ENCODE measurements around the gene MRFAP1L1.

MRFAP1L1 gene

GRCh38 chr4:6699903-6700302 lies 9.8 kb downstream of the MRFAP1L1 start:
- H3K4me3 ChIP-seq (ENCODE audit: low read depth in 1 of 2, low read length in 2 of 2), result no peak overlapping the region
- H3K27ac ChIP-seq (ENCODE audit: low read length), result no peak overlapping the region
- no peak for DNase-seq
- no peaks in the 10 kb centered on the region for H3K9me3 ChIP-seq (ENCODE audit: insufficient read depth, low read length, severe bottlenecking)
- no peaks in the 10 kb centered on the region for H3K27me3 ChIP-seq (ENCODE audit: insufficient read depth, low read length, poor library complexity)
- peaks cover 24% of the 10 kb centered on the region for H3K36me3 ChIP-seq (ENCODE audit: insufficient read depth, low read length)
- H3K79me2 ChIP-seq (ENCODE audit: insufficient read depth, low read length), result peaks cover 18% of the 10 kb centered on the region
- TF ChIP-seq EZH2 (IDR thresholded peaks at IDR 0.05; ENCODE audit: borderline replicate concordance, low read depth, low read length, severe bottlenecking) (no peak), CTCF (IDR thresholded peaks at IDR 0.05; ENCODE audit: borderline replicate concordance, extremely low read depth, low read length, poor library complexity, severe bottlenecking) (no peak)
- no peak overlapping the region for H3K4me2 ChIP-seq (ENCODE audit: insufficient read depth, low read length)
- peaks cover 6% of the 10 kb centered on the region for H4K20me1 ChIP-seq (ENCODE audit: insufficient read depth, low read length)
- ATAC-seq (ENCODE audit: insufficient read depth, low read depth), result no peak
- no peak overlapping the region for H2AFZ ChIP-seq (ENCODE audit: low read depth, low read length)
- H3K4me1 ChIP-seq (ENCODE audit: insufficient read depth, low read length), result peaks cover 18% of the 10 kb centered on the region
- H3K9ac ChIP-seq (ENCODE audit: low read depth, low read length), result no peak overlapping the region

- H4K20me1 ChIP-seq (ENCODE audit: insufficient read depth, low read length), result peaks cover 5% of the 10 kb centered on the region
- H3K27ac ChIP-seq (ENCODE audit: low read length), result no peak overlapping the region
- no peak overlapping the region for H3K9ac ChIP-seq (ENCODE audit: low read depth, low read length)
- TF ChIP-seq EZH2 (IDR thresholded peaks at IDR 0.05; ENCODE audit: borderline replicate concordance, low read depth, low read length, severe bottlenecking) (no peak), CTCF (IDR thresholded peaks at IDR 0.05; ENCODE audit: borderline replicate concordance, extremely low read depth, low read length, poor library complexity, severe bottlenecking) (no peak)
- peaks cover 18% of the 10 kb centered on the region for H3K4me1 ChIP-seq (ENCODE audit: insufficient read depth, low read length)
- H2AFZ ChIP-seq (ENCODE audit: low read depth, low read length), result no peak overlapping the region
- no peaks in the 10 kb centered on the region for H3K9me3 ChIP-seq (ENCODE audit: insufficient read depth, low read length, severe bottlenecking)
- H3K27me3 ChIP-seq (ENCODE audit: insufficient read depth, low read length, poor library complexity), result no peaks in the 10 kb centered on the region
- no peak overlapping the region for H3K4me3 ChIP-seq (ENCODE audit: low read depth in 1 of 2, low read length in 2 of 2)
- ATAC-seq (ENCODE audit: insufficient read depth, low read depth) (no peak), DNase-seq (no peak)
- peaks cover 13% of the 10 kb centered on the region; the same call in 1 of the 2 replicates for H3K79me2 ChIP-seq (ENCODE audit: insufficient read depth, low read length)
- no peak overlapping the region for H3K4me2 ChIP-seq (ENCODE audit: insufficient read depth, low read length)
- peaks cover 22% of the 10 kb centered on the region for H3K36me3 ChIP-seq (ENCODE audit: insufficient read depth, low read length)
These were observed 10.3 kb downstream of the MRFAP1L1 start for GRCh38 chr4:6699388-6699787.

GRCh38 chr4:6697131-6697530 lies 12.5 kb downstream of the MRFAP1L1 start:
- ATAC-seq (ENCODE audit: insufficient read depth, low read depth) (no peak), DNase-seq (no peak)
- Histone ChIP-seq H3K4me2 (ENCODE audit: insufficient read depth, low read length) (no peak overlapping the region), H2AFZ (ENCODE audit: low read depth, low read length) (no peak overlapping the region), H3K4me1 (ENCODE audit: insufficient read depth, low read length) (peaks cover 18% of the 10 kb centered on the region), H3K79me2 (ENCODE audit: insufficient read depth, low read length) (no peaks in the 10 kb centered on the region; the same call in 1 of the 2 replicates), H3K27me3 (ENCODE audit: insufficient read depth, low read length, poor library complexity) (no peaks in the 10 kb centered on the region), H3K9ac (ENCODE audit: low read depth, low read length) (0 out of 2 replicates have a peak overlapping the region, but pooled peaks have one; percentile 17), H3K36me3 (ENCODE audit: insufficient read depth, low read length) (peaks cover 5% of the 10 kb centered on the region; the same call in 1 of the 2 replicates), H3K4me3 (ENCODE audit: low read depth in 1 of 2, low read length in 2 of 2) (no peak overlapping the region), H3K27ac (ENCODE audit: low read length) (no peak overlapping the region), H4K20me1 (ENCODE audit: insufficient read depth, low read length) (no peaks in the 10 kb centered on the region), H3K9me3 (ENCODE audit: insufficient read depth, low read length, severe bottlenecking) (no peaks in the 10 kb centered on the region)
- TF ChIP-seq CTCF (IDR thresholded peaks at IDR 0.05; ENCODE audit: borderline replicate concordance, extremely low read depth, low read length, poor library complexity, severe bottlenecking) (no peak), EZH2 (IDR thresholded peaks at IDR 0.05; ENCODE audit: borderline replicate concordance, low read depth, low read length, severe bottlenecking) (no peak)
